PC-9 (cell line): ENCODE results near the gene PRTG. TPM values are rescaled to one million over a fixed set of nuclear protein-coding genes. Genes with fewer than 3 reads are reported as not detected.

Source experiments
- BruUV-seq: library from RNA; stranded (reverse); fragments of 400-500 nt; replicated peaks from 2 replicates; lab custom pipeline; 2021; lab: Mats Ljungman, UMichigan
- CTCF ChIA-PET: fragments of 300-600 bp; sonication (Branson Sonifier 250); formaldehyde crosslinking; loops from one replicate; lab custom pipeline; 2022; ENCODE audit warnings: antibody characterized with exemption; lab: Charles Lee
- POLR2A ChIA-PET: fragments of 300-600 bp; sonication (Branson Sonifier 250); formaldehyde crosslinking; loops from one replicate; lab custom pipeline; 2022; ENCODE audit warnings: antibody characterized with exemption; ENCODE audit not compliant: unreplicated experiment; lab: Charles Lee
- DNase-seq, 2 experiments: peaks; one replicate each; pipeline versions ENCODE4 v3.0.0 to v3.0.0-alpha.2; 2015 to 2022; ENCODE audit warnings: mixed read lengths in 1 of 2
- H2AFZ ChIP-seq: fragments of 200-600 bp; sonication (generic); 2 replicates; pipeline ENCODE4 v1.8.1; 2017; ENCODE audit warnings: antibody characterized with exemption
- H3F3A ChIP-seq: fragments of 200-600 bp; sonication (generic); 2 replicates; pipeline ENCODE4 v1.8.1; 2017; ENCODE audit warnings: antibody characterized with exemption, mild to moderate bottlenecking, low read depth; ENCODE audit not compliant: insufficient read depth
- H3K27ac ChIP-seq: fragments of 200-600 bp; sonication (generic); 2 replicates; pipeline ENCODE4 v1.6.1; 2016; ENCODE audit warnings: mixed run types
- H3K27me3 ChIP-seq: fragments of 200-600 bp; sonication (generic); 2 replicates; pipeline ENCODE4 v1.6.1; 2016; ENCODE audit warnings: low read depth, mixed run types; ENCODE audit not compliant: insufficient read depth
- H3K36me3 ChIP-seq: fragments of 200-600 bp; sonication (generic); 2 replicates; pipeline ENCODE4 v1.6.1; 2016; ENCODE audit warnings: low read depth, mixed run types
- H3K4me1 ChIP-seq: fragments of 200-600 bp; sonication (generic); replicated peaks from 2 replicates; pipeline ENCODE4 v1.6.1; 2016; ENCODE audit warnings: mixed run types; ENCODE audit not compliant: insufficient read depth
- H3K4me2 ChIP-seq: fragments of 200-600 bp; sonication (generic); 2 replicates; pipeline ENCODE4 v1.6.1; 2017; ENCODE audit warnings: mixed run types
- H3K4me3 ChIP-seq: fragments of 200-600 bp; sonication (generic); 2 replicates; pipeline ENCODE4 v1.6.1; 2016; ENCODE audit warnings: mixed run types
- H3K79me2 ChIP-seq: fragments of 200-600 bp; sonication (generic); 2 replicates; pipeline ENCODE4 v1.6.1; 2017; ENCODE audit warnings: low read depth, mixed run types
- H3K9me2 ChIP-seq: fragments of 200-600 bp; sonication (generic); 2 replicates; pipeline ENCODE4 v1.8.1; 2017; ENCODE audit warnings: mild to moderate bottlenecking; ENCODE audit not compliant: insufficient read depth
- H3K9me3 ChIP-seq: fragments of 200-600 bp; sonication (generic); 2 replicates; pipeline ENCODE4 v1.8.1; 2016; ENCODE audit warnings: low read depth; ENCODE audit not compliant: insufficient read depth
- H4K20me1 ChIP-seq: fragments of 200-600 bp; sonication (generic); 2 replicates; pipeline ENCODE4 v1.8.1; 2017; ENCODE audit not compliant: insufficient read depth
- EZH2 ChIP-seq: fragments of 200-600 bp; sonication (generic); IDR thresholded peaks from 2 replicates; pipeline ENCODE4 v1.8.0; 2017; ENCODE audit warnings: antibody characterized with exemption, low read depth
- intact Hi-C: fragments of 100-400 bp; cut with micrococcal nuclease; formaldehyde crosslinking; loops from one replicate; pipeline ENCODE4 v1.10.0; 2022; ENCODE audit not compliant: unreplicated experiment
- total RNA-seq: library from RNA; stranded (reverse); gene quantifications from 2 replicates; pipeline ENCODE4 v1.2.3, GENCODE V29; 2021
- TF ChIP-seq, protein P1 (sequence below): fragments of 200-600 bp; sonication (generic); conservative IDR thresholded peaks from 2 replicates; pipeline ENCODE4 v1.6.1; 2017; ENCODE audit warnings: mixed run types, antibody characterized with exemption, mild to moderate bottlenecking, moderate library complexity

The PRTG gene
- total RNA-seq, 1 experiment from 2014 or later = 11.4 TPM

DNA sequence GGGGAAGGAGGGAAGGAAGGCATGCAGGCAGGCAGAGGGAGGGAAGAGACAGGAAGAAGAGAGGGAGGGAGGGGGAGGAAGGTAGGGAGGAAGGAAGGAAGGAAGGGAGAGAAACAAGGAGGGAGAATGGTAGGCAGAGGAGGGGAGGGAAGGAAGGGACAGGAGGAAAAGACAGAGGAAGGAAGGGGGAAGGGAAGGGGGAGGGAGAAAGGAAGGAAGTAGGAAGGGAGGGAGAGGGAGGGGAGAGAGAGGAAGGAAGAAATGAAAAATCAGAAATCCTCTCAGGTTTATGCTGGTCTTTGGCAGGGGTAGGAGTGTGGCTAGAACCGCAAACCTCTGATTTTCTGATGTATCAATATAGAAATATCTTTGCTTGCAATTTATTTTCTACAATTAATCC is 4.2 kb downstream of the PRTG start:
- no peaks in the 10 kb centered on the region; the same call in 1 of the 2 replicates for H3F3A ChIP-seq
- no peak overlapping the region for H2AFZ ChIP-seq
- no peaks in the 10 kb centered on the region for H3K9me2 ChIP-seq
- intact Hi-C loops = no loop called here
- POLR2A ChIA-PET = no interaction called here
- no peaks in the 10 kb centered on the region for H3K36me3 ChIP-seq
- no peak for DNase-seq
- H3K79me2 ChIP-seq = peaks cover 39% of the 10 kb centered on the region
- H3K9me3 ChIP-seq = no peaks in the 10 kb centered on the region
- H3K4me3 ChIP-seq = no peak overlapping the region
- peaks cover 37% of the 10 kb centered on the region for H3K4me1 ChIP-seq
- BruUV-seq = no TSS peak
- no peak overlapping the region for H3K4me2 ChIP-seq
- TF ChIP-seq, protein P1, sequence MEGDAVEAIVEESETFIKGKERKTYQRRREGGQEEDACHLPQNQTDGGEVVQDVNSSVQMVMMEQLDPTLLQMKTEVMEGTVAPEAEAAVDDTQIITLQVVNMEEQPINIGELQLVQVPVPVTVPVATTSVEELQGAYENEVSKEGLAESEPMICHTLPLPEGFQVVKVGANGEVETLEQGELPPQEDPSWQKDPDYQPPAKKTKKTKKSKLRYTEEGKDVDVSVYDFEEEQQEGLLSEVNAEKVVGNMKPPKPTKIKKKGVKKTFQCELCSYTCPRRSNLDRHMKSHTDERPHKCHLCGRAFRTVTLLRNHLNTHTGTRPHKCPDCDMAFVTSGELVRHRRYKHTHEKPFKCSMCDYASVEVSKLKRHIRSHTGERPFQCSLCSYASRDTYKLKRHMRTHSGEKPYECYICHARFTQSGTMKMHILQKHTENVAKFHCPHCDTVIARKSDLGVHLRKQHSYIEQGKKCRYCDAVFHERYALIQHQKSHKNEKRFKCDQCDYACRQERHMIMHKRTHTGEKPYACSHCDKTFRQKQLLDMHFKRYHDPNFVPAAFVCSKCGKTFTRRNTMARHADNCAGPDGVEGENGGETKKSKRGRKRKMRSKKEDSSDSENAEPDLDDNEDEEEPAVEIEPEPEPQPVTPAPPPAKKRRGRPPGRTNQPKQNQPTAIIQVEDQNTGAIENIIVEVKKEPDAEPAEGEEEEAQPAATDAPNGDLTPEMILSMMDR = no peak
- no peak overlapping the region for H3K27ac ChIP-seq
- CTCF ChIA-PET = no interaction called here
- H3K27me3 ChIP-seq = no peaks in the 10 kb centered on the region
- 0 out of 2 replicates have a peak, but pooled peaks cover 7% of the 10 kb centered on the region for H4K20me1 ChIP-seq

DNA sequence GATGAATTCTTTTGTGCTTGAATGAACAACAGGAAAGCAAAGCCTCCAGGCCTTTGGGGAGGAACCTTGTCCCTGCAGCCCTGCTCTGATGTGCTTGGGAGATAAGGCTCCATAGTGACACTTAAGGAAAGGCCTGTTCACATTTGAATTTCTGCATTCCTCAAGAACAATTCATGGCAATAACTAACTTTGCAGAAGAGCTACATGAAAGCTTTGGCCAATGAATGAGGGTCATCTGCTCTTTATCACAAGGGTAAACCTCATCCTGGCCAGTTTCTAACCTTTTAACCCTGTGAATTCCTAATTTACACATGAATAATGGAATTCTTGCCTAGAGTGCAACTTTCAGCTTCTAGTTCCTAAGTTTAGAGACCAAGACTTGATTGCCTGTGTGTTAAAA is 5.6 kb downstream of the PRTG start:
- Histone ChIP-seq H3K79me2 (peaks cover 39% of the 10 kb centered on the region), H2AFZ (no peak overlapping the region), H3K36me3 (no peaks in the 10 kb centered on the region), H3K27ac (peak overlapping the region; percentile 47), H3F3A (no peaks in the 10 kb centered on the region; the same call in 1 of the 2 replicates), H4K20me1 (0 out of 2 replicates have a peak, but pooled peaks cover 7% of the 10 kb centered on the region), H3K9me3 (no peaks in the 10 kb centered on the region), H3K27me3 (no peaks in the 10 kb centered on the region), H3K4me1 (peaks cover 34% of the 10 kb centered on the region), H3K9me2 (no peaks in the 10 kb centered on the region), H3K4me3 (no peak overlapping the region), H3K4me2 (peak overlapping the region; percentile 49)
- intact Hi-C loops = loop anchor here (1.0 kb wide), 1 partner anchor 322 kb away; no protein-coding TSS in a partner anchor
- BruUV-seq = no TSS peak
- TF ChIP-seq EZH2 = no peak
- TF ChIP-seq, protein P1 = no peak
- peak; percentile 63 to 88 for DNase-seq
- POLR2A ChIA-PET = interaction anchor here (0.5 to 0.6 kb wide), 2 partner anchors 31 to 38 kb away, joined by 6 to 20 read pairs; no protein-coding TSS in a partner anchor
- CTCF ChIA-PET = interaction anchor here (0.6 to 1.3 kb wide), 4 partner anchors 41 to 180 kb away, joined by 4 to 10 read pairs (median 4); no protein-coding TSS in a partner anchor

DNA sequence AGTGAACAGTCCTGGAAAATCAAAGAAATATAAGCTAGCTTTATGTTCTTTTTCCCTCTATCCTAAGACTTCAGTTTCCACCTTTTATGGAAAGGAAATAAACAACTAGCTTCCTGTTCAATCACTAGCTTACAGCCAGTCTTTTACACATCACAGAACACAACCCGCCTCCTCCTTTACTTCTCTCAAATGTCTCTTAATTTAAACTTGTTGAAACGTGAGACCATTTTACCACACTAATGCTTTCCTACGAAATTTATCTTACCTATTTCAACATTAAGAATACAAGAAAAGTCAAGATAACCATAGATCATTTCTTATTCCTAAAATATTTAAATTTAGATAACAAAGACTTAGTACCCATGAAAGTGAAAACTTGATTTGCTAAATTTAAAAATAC is 6.2 kb downstream of the PRTG start:
- intact Hi-C loops = loop anchor here (1.0 kb wide), 1 partner anchor 323 kb away; no protein-coding TSS in a partner anchor
- H3K27ac ChIP-seq = no peak overlapping the region
- no peaks in the 10 kb centered on the region for H3K27me3 ChIP-seq
- H3K79me2 ChIP-seq = peaks cover 33% of the 10 kb centered on the region
- H3K36me3 ChIP-seq = no peaks in the 10 kb centered on the region
- H3K4me2 ChIP-seq = peak overlapping the region; percentile 25; the same call in 1 of the 2 replicates
- peaks cover 34% of the 10 kb centered on the region for H3K4me1 ChIP-seq
- TF ChIP-seq, protein P1 = no peak
- TF ChIP-seq EZH2 = no peak
- H4K20me1 ChIP-seq = 0 out of 2 replicates have a peak, but pooled peaks cover 7% of the 10 kb centered on the region
- peaks cover 4% of the 10 kb centered on the region; the same call in 1 of the 2 replicates for H3F3A ChIP-seq
- POLR2A ChIA-PET = interaction anchor here (0.5 to 0.9 kb wide), 2 partner anchors 361 to 992 kb away, joined by 3 to 7 read pairs; no protein-coding TSS in a partner anchor
- no peak for DNase-seq
- no peak overlapping the region for H3K4me3 ChIP-seq
- CTCF ChIA-PET = interaction anchor here (0.6 to 1.3 kb wide), 4 partner anchors 60 to 305 kb away, joined by 3 to 10 read pairs (median 4); no protein-coding TSS in a partner anchor
- H3K9me2 ChIP-seq = no peaks in the 10 kb centered on the region
- H3K9me3 ChIP-seq = no peaks in the 10 kb centered on the region
- no TSS peak for BruUV-seq
- H2AFZ ChIP-seq = no peak overlapping the region
